GM23248 (cell line): Measurements from ENCODE around the gene MBTPS1.

ENCODE experiments used
- EZH2 ChIP-seq: fragments of 200-600 bp; sonication (generic); IDR thresholded peaks from 2 replicates; pipeline ENCODE4 v1.6.1; 2018; ENCODE audit warnings: antibody characterized with exemption, mild to moderate bottlenecking; ENCODE audit not compliant: insufficient read depth, poor library complexity, severe bottlenecking
- EZH2phosphoT487 ChIP-seq: fragments of 200-600 bp; sonication (generic); IDR thresholded peaks from 2 replicates; pipeline ENCODE4 v1.6.1; 2018; ENCODE audit warnings: antibody characterized with exemption, moderate library complexity, mild to moderate bottlenecking, low read depth; ENCODE audit not compliant: insufficient read depth

DNA sequence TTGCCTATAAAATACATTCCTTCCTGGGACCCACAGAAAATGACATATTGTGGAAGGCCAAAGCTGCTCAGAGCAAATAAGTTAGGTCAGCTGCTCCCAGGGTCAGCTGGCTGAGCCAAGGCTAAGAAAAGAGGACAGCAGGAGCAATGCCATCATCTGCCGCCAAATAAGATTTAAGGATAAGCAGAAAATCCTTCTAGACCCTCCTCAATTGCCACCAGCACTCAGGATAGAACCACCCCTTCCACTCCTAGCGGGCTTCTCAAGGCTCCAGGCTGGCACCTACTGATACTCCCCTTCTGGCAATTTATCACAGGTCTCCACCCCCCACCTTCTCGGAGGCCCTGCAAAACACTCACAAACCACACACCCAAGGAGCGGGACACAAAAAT, 22.9 kb downstream of the MBTPS1 start:
- TF ChIP-seq EZH2phosphoT487 (no peak), EZH2 (no peak)
